GM18499 (cell line): Measurements from ENCODE around the gene MLKL.
"Not testable (repeated sequence)": the region's sequence is repeated elsewhere in the genome, so short reads cannot be mapped to it uniquely, and the experiment has no call there.

ENCODE experiments used
- ATAC-seq: cut with Tn5 transposase; IDR thresholded peaks from one replicate; pipeline ENCODE4 v1.9.1; 2021; ENCODE audit warnings: moderate number of reproducible peaks; ENCODE audit not compliant: insufficient read depth, unreplicated experiment

MLKL gene

GRCh38 chr16:74711938-74712337, 11.3 kb upstream of the MLKL start:
- no peak for ATAC-seq

DNA sequence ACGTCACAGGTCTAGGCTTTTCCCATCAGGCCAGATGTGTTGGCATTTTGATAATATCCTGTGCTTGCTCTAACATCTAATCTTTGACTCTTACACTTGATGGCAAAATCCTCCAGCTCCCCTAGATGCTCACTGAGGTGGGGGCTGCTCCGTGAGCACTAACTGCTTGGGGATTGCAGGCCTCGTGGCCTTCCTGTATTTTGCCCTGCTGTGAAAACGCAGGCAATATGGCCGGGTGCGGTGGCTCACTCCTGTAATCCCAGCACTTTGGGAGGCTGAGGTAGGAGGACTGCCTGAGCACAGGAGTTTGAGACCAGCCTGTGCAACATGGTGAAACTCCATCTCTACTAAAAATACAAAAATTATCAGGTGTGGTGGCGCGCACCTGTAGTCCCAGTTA, 9.7 kb upstream of the MLKL start:
- no peak for ATAC-seq

DNA sequence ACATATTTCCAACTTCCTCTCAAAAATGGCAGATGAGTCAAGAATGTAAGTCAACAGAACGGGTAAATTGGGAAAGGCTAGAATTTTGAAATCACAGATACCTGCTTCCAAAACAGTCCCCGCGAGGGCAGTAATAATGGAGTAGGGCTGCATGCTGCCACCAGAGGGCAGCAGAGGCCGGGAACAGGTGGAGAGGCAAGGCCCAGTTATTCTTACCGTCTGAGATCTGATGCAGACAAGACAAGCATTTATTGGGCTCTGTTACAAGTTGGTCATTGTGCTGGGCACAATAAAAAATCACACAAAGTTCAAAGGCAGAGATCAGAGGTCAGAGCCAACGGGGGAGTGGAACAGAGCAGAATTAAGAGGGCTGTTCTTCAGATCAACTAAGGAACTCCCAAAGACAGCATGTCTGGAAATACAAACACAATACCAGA, 8.8 kb upstream of the MLKL start:
- ATAC-seq: no peak

DNA sequence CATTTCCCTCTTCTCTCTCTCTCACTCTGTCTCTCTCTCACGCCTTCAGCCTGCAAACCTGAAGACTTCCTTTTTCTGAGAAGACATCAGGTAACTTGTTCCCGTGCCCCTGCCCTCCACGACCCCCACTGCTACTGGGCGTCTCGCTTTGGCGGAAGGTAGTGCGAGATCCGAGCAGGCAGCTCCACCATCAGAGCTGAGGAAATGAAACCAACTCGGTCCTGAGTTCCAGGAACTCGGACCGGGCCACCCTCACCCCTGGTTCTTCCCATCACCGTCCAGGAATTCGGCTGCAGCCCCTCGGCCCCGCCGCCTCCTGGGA, 585 bp downstream of the MLKL start:
- no peak for ATAC-seq

DNA sequence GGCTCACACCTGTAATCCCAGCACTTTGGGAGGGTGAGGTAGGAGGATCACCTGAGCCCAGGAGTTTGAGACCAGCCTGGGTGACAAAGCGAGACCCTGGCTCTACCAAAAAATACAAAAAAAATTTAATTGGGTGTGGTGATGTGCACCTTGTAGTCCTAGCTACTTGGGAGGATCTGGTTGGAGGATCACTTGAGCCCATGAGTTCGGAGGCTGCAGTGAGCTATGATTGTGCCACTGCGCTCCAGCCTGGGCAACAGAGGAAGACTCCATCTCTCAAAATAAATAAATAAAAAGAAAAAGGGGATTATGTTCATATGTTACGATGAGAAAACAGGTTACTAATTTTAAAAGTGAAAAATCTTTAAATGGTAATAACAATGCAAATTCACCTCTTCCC, 996 bp downstream of the MLKL start:
- no peak for ATAC-seq

DNA sequence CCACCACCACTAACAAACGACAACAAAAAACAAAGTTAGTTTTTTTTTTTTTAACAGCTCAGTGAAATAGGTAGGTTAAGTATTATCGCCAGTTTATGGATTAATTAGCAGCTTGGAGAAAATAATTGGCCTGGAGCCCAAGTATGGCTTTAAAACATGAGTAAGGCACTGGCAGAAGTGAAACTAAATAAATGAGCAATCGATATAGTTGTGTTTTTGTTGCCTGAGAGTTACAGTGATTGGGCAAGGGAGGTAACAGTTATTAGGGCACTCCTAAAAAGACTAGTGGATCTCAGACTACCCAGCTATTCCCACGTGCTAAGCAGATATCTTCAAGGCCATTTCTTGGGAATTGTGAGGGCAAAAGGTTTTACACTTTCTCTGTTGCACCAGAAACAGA, 2.4 kb downstream of the MLKL start:
- ATAC-seq: no peak

GRCh38 chr16:74695450-74696422, 4.9 kb downstream of the MLKL start:
- ATAC-seq: peak; percentile 93

GRCh38 chr16:74691093-74691855, 9.4 kb downstream of the MLKL start:
- ATAC-seq: no peak

DNA sequence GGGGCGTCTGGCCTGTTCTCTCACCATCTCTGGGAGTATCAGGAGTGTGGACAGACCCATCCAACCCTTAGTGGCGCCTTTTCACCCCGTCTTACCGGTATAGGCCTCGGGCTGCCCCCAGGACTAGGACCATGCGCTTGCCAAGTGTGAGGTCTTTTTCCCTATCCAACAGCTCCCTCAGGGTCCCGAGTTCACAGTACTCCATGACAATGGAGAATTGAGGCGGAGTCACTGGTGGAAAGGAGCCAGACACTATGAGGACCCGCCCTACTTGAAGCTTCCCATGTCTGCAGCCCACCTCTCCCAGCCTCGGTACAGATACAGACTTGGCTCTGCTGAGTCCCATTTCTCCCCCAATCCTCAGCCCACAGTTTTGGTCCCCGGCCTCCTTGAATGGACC, 18.1 kb downstream of the MLKL start:
- ATAC-seq: no peak

- ATAC-seq: no peak
These were observed 20.0 kb downstream of the MLKL start for GRCh38 chr16:74680681-74681080.

DNA sequence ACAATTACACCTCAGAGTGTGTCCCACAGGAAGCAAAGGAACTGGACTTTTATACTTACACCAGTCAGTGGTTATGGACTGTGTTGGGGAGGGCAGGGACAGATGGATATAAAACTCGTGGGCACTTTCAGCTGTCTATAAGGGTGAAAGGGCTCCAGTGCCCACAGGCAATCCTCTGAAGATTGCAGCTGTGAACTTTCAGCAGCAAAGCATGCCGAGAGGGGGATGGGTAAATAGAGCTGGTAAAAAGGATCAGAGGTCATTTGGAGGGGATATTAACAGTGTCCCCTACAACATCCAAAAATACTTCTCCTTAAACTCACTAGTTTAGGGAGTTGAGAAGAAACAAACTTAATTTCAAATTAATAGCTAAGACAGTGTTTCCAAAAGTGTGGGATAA, 20.7 kb downstream of the MLKL start:
- no peak for ATAC-seq

DNA sequence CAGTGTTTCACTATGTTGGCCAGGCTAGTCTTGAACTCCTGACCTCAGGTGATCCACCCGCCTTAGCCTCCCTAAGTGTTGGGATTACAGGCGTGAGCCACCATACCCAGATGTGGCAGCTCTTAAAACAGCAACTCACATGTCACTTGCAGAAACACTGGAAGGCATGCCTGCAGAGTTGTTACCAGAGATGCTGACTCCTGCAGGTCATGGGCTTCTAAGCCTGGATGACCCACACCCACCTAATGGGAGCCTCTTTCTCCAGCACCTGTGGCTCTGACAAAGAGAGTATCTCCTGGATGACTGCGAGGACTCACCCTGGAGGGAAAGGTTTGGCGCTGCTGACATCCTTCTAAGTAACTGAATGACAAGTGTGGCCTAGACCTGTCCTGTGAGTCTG, 22.8 kb downstream of the MLKL start:
- no peak for ATAC-seq

DNA sequence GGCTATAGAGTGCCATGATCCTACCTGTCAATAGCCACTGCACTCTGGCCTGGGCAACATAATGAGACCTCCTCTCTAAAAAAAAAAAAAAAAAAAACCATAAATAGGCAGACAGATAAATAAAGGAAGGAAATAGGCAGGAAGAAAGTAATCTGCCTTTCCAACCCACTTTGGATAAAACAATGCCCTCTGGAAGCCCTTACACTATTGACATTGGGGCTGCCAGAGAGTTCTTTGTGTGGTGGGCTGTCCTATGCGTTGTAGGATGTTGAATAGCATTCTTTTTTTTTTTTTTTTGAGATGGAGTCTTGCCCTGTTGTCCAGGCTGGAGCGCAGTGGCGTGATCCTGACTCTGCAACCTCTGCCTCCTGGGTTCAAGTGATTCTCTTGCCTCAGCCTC, 26.8 kb downstream of the MLKL start:
- no peak for ATAC-seq

GRCh38 chr16:74668877-74669276, 31.8 kb downstream of the MLKL start:
- ATAC-seq: not testable (repeated sequence)

GRCh38 chr16:74667255-74667700, 33.4 kb downstream of the MLKL start:
- ATAC-seq: no peak

DNA sequence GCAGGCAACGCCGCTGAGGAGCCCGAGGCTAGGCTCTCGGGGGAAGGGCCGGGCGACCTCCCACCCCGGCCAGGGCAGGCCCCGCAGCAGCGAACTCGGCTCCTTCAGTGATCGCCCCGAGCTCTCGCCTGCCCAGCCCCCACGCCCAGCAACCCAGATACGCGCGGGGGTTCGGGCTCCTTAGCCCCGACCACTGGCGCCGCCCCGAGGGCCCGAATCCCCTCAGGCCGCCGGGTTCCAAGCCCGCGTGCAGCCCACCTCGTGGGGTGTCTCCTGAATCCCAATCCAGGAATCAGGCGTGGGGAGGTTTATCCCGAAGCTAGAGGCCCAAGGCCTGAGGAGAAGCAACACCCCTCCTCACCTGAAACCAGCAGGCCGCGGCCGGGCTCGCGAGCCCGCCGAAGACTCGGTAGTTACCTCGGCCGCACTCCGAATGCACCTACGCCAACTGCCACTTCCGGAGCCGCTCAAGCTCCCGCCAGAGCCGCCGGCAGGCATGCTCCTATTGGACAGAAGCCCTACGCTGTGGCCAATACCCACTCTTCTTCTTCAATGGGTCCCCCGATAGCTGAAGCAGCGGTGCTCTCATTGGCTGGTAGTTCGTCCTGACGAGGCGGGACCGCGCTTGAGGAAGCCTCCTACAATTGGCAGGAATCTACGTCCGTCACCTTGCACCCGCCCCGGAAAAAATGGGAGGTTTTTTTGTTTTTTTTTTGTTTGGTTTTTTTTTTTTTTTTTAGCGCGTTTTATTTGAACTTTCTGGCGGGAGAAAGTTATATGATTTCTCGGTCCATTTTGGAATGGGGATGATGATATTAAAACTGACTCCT, 34.0 kb downstream of the MLKL start, which contains the start of gene RFWD3:
Gene RFWD3 (minus strand): TSS at position 453 of the 830 bp plus-strand sequence. CDS start 5,428 bp downstream, outside the sequence.
- ATAC-seq: peak; percentile 99

GRCh38 chr16:74666010-74666421, 34.6 kb downstream of the MLKL start:
- no peak for ATAC-seq

DNA sequence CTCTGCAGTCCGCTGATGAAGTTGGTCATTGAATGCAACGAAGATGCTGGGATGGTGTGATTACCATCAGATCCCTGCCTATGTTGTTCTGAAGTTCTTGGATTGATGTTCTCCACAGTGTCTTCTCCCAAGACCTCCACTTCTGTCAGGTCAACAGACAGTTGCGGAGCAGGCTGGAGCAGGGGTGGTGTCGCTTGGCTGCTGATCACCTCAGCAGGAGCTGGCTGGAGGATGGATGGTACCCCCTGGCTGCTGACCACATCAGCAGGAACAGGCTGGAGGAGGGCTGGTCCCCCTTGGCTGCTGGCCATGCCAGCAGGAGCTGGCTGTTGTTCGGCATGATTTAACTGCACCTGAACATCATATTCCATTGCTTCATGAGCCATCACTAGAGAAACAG, 39.6 kb downstream of the MLKL start:
- ATAC-seq: no peak

GRCh38 chr16:74660383-74660782, 40.3 kb downstream of the MLKL start:
- ATAC-seq: no peak

DNA sequence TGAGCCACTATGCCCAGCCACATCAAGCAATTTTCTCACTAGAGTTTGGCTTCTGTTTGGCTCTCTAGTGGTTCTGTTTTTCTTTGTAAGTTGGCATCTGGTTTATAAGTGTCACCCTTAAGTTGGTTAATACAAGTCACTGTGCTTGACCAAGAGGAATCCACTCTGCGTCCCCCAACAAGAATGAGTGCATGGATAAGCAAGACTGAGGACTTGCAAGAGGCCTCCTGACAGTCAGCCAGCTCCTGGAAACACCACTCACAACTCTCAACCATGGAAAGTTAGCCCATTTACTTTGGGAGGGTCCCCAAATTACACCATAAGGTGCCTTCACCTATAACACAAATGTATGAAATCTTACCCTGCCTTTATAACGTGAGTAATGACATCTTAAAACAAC, 41.6 kb downstream of the MLKL start:
- ATAC-seq: no peak
